ENCODE results near the gene LAD1. TPM values are rescaled to one million over a fixed set of nuclear protein-coding genes. Genes with fewer than 3 reads are reported as not detected.

Gene LAD1
- total RNA-seq, 1 experiment from 2014 or later: 1.2 TPM

- Histone ChIP-seq H3K4me2 (ENCODE audit: low read depth, low read length, poor library complexity, severe bottlenecking) (no peak overlapping the region), H3K4me3 (ENCODE audit: low read length) (no peak overlapping the region), H2AFZ (ENCODE audit: low read length) (no peak overlapping the region), H4K20me1 (ENCODE audit: insufficient read depth, low read depth, low read length) (no peaks in the 10 kb centered on the region), H3K4me1 (ENCODE audit: low read length) (no peaks in the 10 kb centered on the region), H3K27ac (ENCODE audit: low read length) (no peak overlapping the region), H3K27me3 (ENCODE audit: low read length) (no peaks in the 10 kb centered on the region), H3K36me3 (ENCODE audit: insufficient read depth, low read length) (no peaks in the 10 kb centered on the region), H3K9me2 (replicated peaks; ENCODE audit: insufficient read depth, low read length) (no peaks in the 10 kb centered on the region), H3K9ac (ENCODE audit: low read length) (no peak overlapping the region), H3K79me2 (ENCODE audit: low read length) (no peaks in the 10 kb centered on the region), H3K9me3 (ENCODE audit: low read length) (no peaks in the 10 kb centered on the region)
- no peak for DNase-seq
Observed at GRCh38 chr1:201395936-201396335, 3.2 kb downstream of the LAD1 start.

GRCh38 chr1:201394591-201394990, 4.5 kb downstream of the LAD1 start:
- Histone ChIP-seq H3K27me3 (ENCODE audit: low read length) (no peaks in the 10 kb centered on the region), H3K9me3 (ENCODE audit: low read length) (no peaks in the 10 kb centered on the region), H3K9me2 (replicated peaks; ENCODE audit: insufficient read depth, low read length) (no peaks in the 10 kb centered on the region), H4K20me1 (ENCODE audit: insufficient read depth, low read depth, low read length) (no peaks in the 10 kb centered on the region), H3K4me3 (ENCODE audit: low read length) (no peak overlapping the region), H3K36me3 (ENCODE audit: insufficient read depth, low read length) (no peaks in the 10 kb centered on the region), H3K4me1 (ENCODE audit: low read length) (no peaks in the 10 kb centered on the region), H3K27ac (ENCODE audit: low read length) (no peak overlapping the region), H3K9ac (ENCODE audit: low read length) (no peak overlapping the region), H2AFZ (ENCODE audit: low read length) (no peak overlapping the region), H3K4me2 (ENCODE audit: low read depth, low read length, poor library complexity, severe bottlenecking) (no peak overlapping the region), H3K79me2 (ENCODE audit: low read length) (no peaks in the 10 kb centered on the region)
- DNase-seq: no peak

- H3K9ac ChIP-seq (ENCODE audit: low read length): no peak overlapping the region
- DNase-seq: no peak
- no peak overlapping the region for H3K4me2 ChIP-seq (ENCODE audit: low read depth, low read length, poor library complexity, severe bottlenecking)
- no peaks in the 10 kb centered on the region for H3K9me2 ChIP-seq (replicated peaks; ENCODE audit: insufficient read depth, low read length)
- H3K36me3 ChIP-seq (ENCODE audit: insufficient read depth, low read length): no peaks in the 10 kb centered on the region
- H4K20me1 ChIP-seq (ENCODE audit: insufficient read depth, low read depth, low read length): no peaks in the 10 kb centered on the region
- H3K4me3 ChIP-seq (ENCODE audit: low read length): no peak overlapping the region
- no peak overlapping the region for H3K27ac ChIP-seq (ENCODE audit: low read length)
- H3K9me3 ChIP-seq (ENCODE audit: low read length): no peaks in the 10 kb centered on the region
- H3K27me3 ChIP-seq (ENCODE audit: low read length): no peaks in the 10 kb centered on the region
- no peaks in the 10 kb centered on the region for H3K79me2 ChIP-seq (ENCODE audit: low read length)
- H3K4me1 ChIP-seq (ENCODE audit: low read length): no peaks in the 10 kb centered on the region
- H2AFZ ChIP-seq (ENCODE audit: low read length): no peak overlapping the region
Observed at GRCh38 chr1:201393076-201393475, 6.0 kb downstream of the LAD1 start.

- no peaks in the 10 kb centered on the region for H3K9me2 ChIP-seq (replicated peaks; ENCODE audit: insufficient read depth, low read length)
- H3K4me1 ChIP-seq (ENCODE audit: low read length): no peaks in the 10 kb centered on the region
- H3K4me2 ChIP-seq (ENCODE audit: low read depth, low read length, poor library complexity, severe bottlenecking): no peak overlapping the region
- no peaks in the 10 kb centered on the region for H3K27me3 ChIP-seq (ENCODE audit: low read length)
- no peak overlapping the region for H3K4me3 ChIP-seq (ENCODE audit: low read length)
- no peak for DNase-seq
- no peak overlapping the region for H3K9ac ChIP-seq (ENCODE audit: low read length)
- H3K79me2 ChIP-seq (ENCODE audit: low read length): no peaks in the 10 kb centered on the region
- H3K36me3 ChIP-seq (ENCODE audit: insufficient read depth, low read length): no peaks in the 10 kb centered on the region
- H3K9me3 ChIP-seq (ENCODE audit: low read length): no peaks in the 10 kb centered on the region
- no peaks in the 10 kb centered on the region for H4K20me1 ChIP-seq (ENCODE audit: insufficient read depth, low read depth, low read length)
- H2AFZ ChIP-seq (ENCODE audit: low read length): no peak overlapping the region
- no peak overlapping the region for H3K27ac ChIP-seq (ENCODE audit: low read length)
Observed at GRCh38 chr1:201391651-201392511, 7.2 kb downstream of the LAD1 start.

GRCh38 chr1:201391225-201391624, 7.9 kb downstream of the LAD1 start:
- H3K27ac ChIP-seq (ENCODE audit: low read length): no peak overlapping the region
- H3K4me1 ChIP-seq (ENCODE audit: low read length): no peaks in the 10 kb centered on the region
- H3K27me3 ChIP-seq (ENCODE audit: low read length): no peaks in the 10 kb centered on the region
- no peak overlapping the region for H2AFZ ChIP-seq (ENCODE audit: low read length)
- no peaks in the 10 kb centered on the region for H3K9me2 ChIP-seq (replicated peaks; ENCODE audit: insufficient read depth, low read length)
- DNase-seq: no peak
- H3K79me2 ChIP-seq (ENCODE audit: low read length): no peaks in the 10 kb centered on the region
- no peak overlapping the region for H3K9ac ChIP-seq (ENCODE audit: low read length)
- H3K9me3 ChIP-seq (ENCODE audit: low read length): no peaks in the 10 kb centered on the region
- no peak overlapping the region for H3K4me3 ChIP-seq (ENCODE audit: low read length)
- no peaks in the 10 kb centered on the region for H4K20me1 ChIP-seq (ENCODE audit: insufficient read depth, low read depth, low read length)
- H3K36me3 ChIP-seq (ENCODE audit: insufficient read depth, low read length): no peaks in the 10 kb centered on the region
- no peak overlapping the region for H3K4me2 ChIP-seq (ENCODE audit: low read depth, low read length, poor library complexity, severe bottlenecking)

- H3K4me1 ChIP-seq (ENCODE audit: low read length): no peaks in the 10 kb centered on the region
Observed at GRCh38 chr1:201389051-201389450, 10.1 kb downstream of the LAD1 start.

GRCh38 chr1:201386208-201386607, 12.9 kb downstream of the LAD1 start:
- Histone ChIP-seq H4K20me1 (ENCODE audit: insufficient read depth, low read depth, low read length) (peaks cover 3% of the 10 kb centered on the region; the same call in 1 of the 2 replicates), H3K36me3 (ENCODE audit: insufficient read depth, low read length) (no peaks in the 10 kb centered on the region), H3K79me2 (ENCODE audit: low read length) (no peaks in the 10 kb centered on the region), H3K4me1 (ENCODE audit: low read length) (no peaks in the 10 kb centered on the region), H2AFZ (ENCODE audit: low read length) (no peak overlapping the region), H3K4me3 (ENCODE audit: low read length) (no peak overlapping the region), H3K4me2 (ENCODE audit: low read depth, low read length, poor library complexity, severe bottlenecking) (no peak overlapping the region), H3K27ac (ENCODE audit: low read length) (no peak overlapping the region), H3K27me3 (ENCODE audit: low read length) (no peaks in the 10 kb centered on the region), H3K9ac (ENCODE audit: low read length) (no peak overlapping the region), H3K9me3 (ENCODE audit: low read length) (no peaks in the 10 kb centered on the region), H3K9me2 (replicated peaks; ENCODE audit: insufficient read depth, low read length) (no peaks in the 10 kb centered on the region)
- no peak for DNase-seq

More at GRCh38 chr1:201389051-201389450, 10.1 kb downstream of the LAD1 start:
- Histone ChIP-seq H3K79me2 (ENCODE audit: low read length) (no peaks in the 10 kb centered on the region), H3K36me3 (ENCODE audit: insufficient read depth, low read length) (no peaks in the 10 kb centered on the region), H3K27ac (ENCODE audit: low read length) (no peak overlapping the region), H3K9me2 (replicated peaks; ENCODE audit: insufficient read depth, low read length) (no peaks in the 10 kb centered on the region), H3K4me3 (ENCODE audit: low read length) (no peak overlapping the region), H4K20me1 (ENCODE audit: insufficient read depth, low read depth, low read length) (no peaks in the 10 kb centered on the region; the same call in 1 of the 2 replicates), H2AFZ (ENCODE audit: low read length) (no peak overlapping the region), H3K27me3 (ENCODE audit: low read length) (no peaks in the 10 kb centered on the region), H3K4me2 (ENCODE audit: low read depth, low read length, poor library complexity, severe bottlenecking) (no peak overlapping the region), H3K9me3 (ENCODE audit: low read length) (no peaks in the 10 kb centered on the region), H3K9ac (ENCODE audit: low read length) (no peak overlapping the region)
- DNase-seq: no peak

GRCh38 chr1:201385299-201385891, 13.7 kb downstream of the LAD1 start:
- no peak overlapping the region for H3K9ac ChIP-seq (ENCODE audit: low read length)
- no peak overlapping the region for H3K4me2 ChIP-seq (ENCODE audit: low read depth, low read length, poor library complexity, severe bottlenecking)
- H3K4me1 ChIP-seq (ENCODE audit: low read length): no peaks in the 10 kb centered on the region
- no peaks in the 10 kb centered on the region for H3K9me2 ChIP-seq (replicated peaks; ENCODE audit: insufficient read depth, low read length)
- DNase-seq: peak; percentile 82
- H3K27me3 ChIP-seq (ENCODE audit: low read length): no peaks in the 10 kb centered on the region
- no peak overlapping the region for H3K4me3 ChIP-seq (ENCODE audit: low read length)
- H2AFZ ChIP-seq (ENCODE audit: low read length): no peak overlapping the region
- no peaks in the 10 kb centered on the region for H3K79me2 ChIP-seq (ENCODE audit: low read length)
- H3K36me3 ChIP-seq (ENCODE audit: insufficient read depth, low read length): no peaks in the 10 kb centered on the region
- H3K9me3 ChIP-seq (ENCODE audit: low read length): no peaks in the 10 kb centered on the region
- no peak overlapping the region for H3K27ac ChIP-seq (ENCODE audit: low read length)
- H4K20me1 ChIP-seq (ENCODE audit: insufficient read depth, low read depth, low read length): peaks cover 4% of the 10 kb centered on the region; the same call in 1 of the 2 replicates
